OCI-LY1 (cell line): ENCODE results near the gene CRYBG2.
A peak's percentile ranks its signal among the peaks of the same experiment; 100 is the strongest.

ENCODE experiments used
- H2AFZ ChIP-seq: fragments of 200-600 bp; sonication (generic), shearing (Covaris generic); 2 replicates; pipeline ENCODE4 v1.6.0; 2014; ENCODE audit warnings: antibody characterized with exemption, mild to moderate bottlenecking, low read length
- H3F3A ChIP-seq: fragments of 200-600 bp; sonication (generic), shearing (Covaris generic); 2 replicates; pipeline ENCODE4 v1.6.0; 2014; ENCODE audit warnings: mild to moderate bottlenecking, antibody characterized with exemption, low read length, moderate library complexity; ENCODE audit not compliant: insufficient read depth
- H3K27ac ChIP-seq: fragments of 200-600 bp; sonication (generic); 2 replicates; pipeline ENCODE4 v1.5.1; 2014; ENCODE audit warnings: low read length, mixed run types, mild to moderate bottlenecking, low read depth; ENCODE audit not compliant: poor library complexity, severe bottlenecking
- H3K27me3 ChIP-seq: fragments of 200-600 bp; sonication (generic); 2 replicates; pipeline ENCODE4 v1.6.0; 2014; ENCODE audit warnings: antibody characterized with exemption, mild to moderate bottlenecking, low read length, moderate library complexity; ENCODE audit not compliant: insufficient read depth
- H3K36me3 ChIP-seq: fragments of 200-600 bp; sonication (generic); 2 replicates; pipeline ENCODE4 v1.6.1; 2014; ENCODE audit warnings: mild to moderate bottlenecking, antibody characterized with exemption, low read length, moderate library complexity, mixed read lengths; ENCODE audit not compliant: insufficient read depth
- H3K4me1 ChIP-seq: fragments of 200-600 bp; sonication (generic); 2 replicates; pipeline ENCODE4 v1.5.1; 2014; ENCODE audit warnings: mild to moderate bottlenecking, low read length, moderate library complexity; ENCODE audit not compliant: insufficient read depth, severe bottlenecking
- H3K4me2 ChIP-seq: fragments of 200-600 bp; sonication (generic), shearing (Covaris generic); 2 replicates; pipeline ENCODE4 v1.6.1; 2014; ENCODE audit warnings: low read length
- H3K4me3 ChIP-seq: fragments of 200-600 bp; sonication (generic); 2 replicates; pipeline ENCODE4 v1.5.1; 2014; ENCODE audit warnings: low read length, low read depth, mild to moderate bottlenecking, mixed read lengths; ENCODE audit not compliant: poor library complexity, severe bottlenecking
- H3K79me2 ChIP-seq: fragments of 200-600 bp; shearing (Covaris generic); 2 replicates; pipeline ENCODE4 v1.6.1; 2016; ENCODE audit warnings: mixed run types, low read length, mixed read lengths; ENCODE audit not compliant: insufficient read depth
- H3K9ac ChIP-seq: fragments of 200-600 bp; sonication (generic), shearing (Covaris generic); 2 replicates; pipeline ENCODE4 v1.6.1; 2014; ENCODE audit warnings: mild to moderate bottlenecking, low read length, mixed read lengths
- H3K9me2 ChIP-seq: fragments of 200-600 bp; sonication (generic), shearing (Covaris generic); 2 replicates; pipeline ENCODE4 v1.6.1; 2014; ENCODE audit warnings: low read depth, mild to moderate bottlenecking, low read length, mixed read lengths
- H3K9me3 ChIP-seq: fragments of 200-600 bp; shearing (Covaris generic); 2 replicates; pipeline ENCODE4 v1.6.1; 2014; ENCODE audit warnings: low read length, mixed read lengths
- H4K20me1 ChIP-seq: fragments of 200-600 bp; sonication (generic), shearing (Covaris generic); 2 replicates; pipeline ENCODE4 v1.6.0; 2016; ENCODE audit warnings: mild to moderate bottlenecking, low read length; ENCODE audit not compliant: insufficient read depth
- EZH2 ChIP-seq: fragments of 200-600 bp; sonication (generic), shearing (Covaris generic); IDR thresholded peaks from 2 replicates; pipeline ENCODE4 v1.8.0; 2017; ENCODE audit warnings: borderline replicate concordance, mixed run types, mild to moderate bottlenecking, antibody characterized with exemption, low read length, moderate library complexity, mixed read lengths
- TF ChIP-seq, protein P1 (sequence below): fragments of 200-600 bp; sonication (generic), shearing (Covaris generic); IDR thresholded peaks from 2 replicates; pipeline ENCODE4 v1.5.1; 2017; ENCODE audit warnings: mild to moderate bottlenecking, antibody characterized with exemption, low read length, moderate library complexity, mixed read lengths

The CRYBG2 gene

GRCh38 chr1:26317612-26318337 is 36.2 kb downstream of the CRYBG2 start, which contains the start of gene CD52:
CD52 (plus strand) TSS chr1:26317958; CDS start chr1:26318018, 60 bp downstream.
- H3K27ac ChIP-seq = peak within 1 kb of the TSS; percentile 97
- peak within 1 kb of the TSS; percentile 84 for H3K4me3 ChIP-seq
- H3K4me2 ChIP-seq = peak within 1 kb of the TSS; percentile 79
- no peaks in the 10 kb centered on the region for H3K9me2 ChIP-seq
- H3K36me3 ChIP-seq = peaks cover 33% of the 10 kb centered on the region
- TF ChIP-seq, protein P1, sequence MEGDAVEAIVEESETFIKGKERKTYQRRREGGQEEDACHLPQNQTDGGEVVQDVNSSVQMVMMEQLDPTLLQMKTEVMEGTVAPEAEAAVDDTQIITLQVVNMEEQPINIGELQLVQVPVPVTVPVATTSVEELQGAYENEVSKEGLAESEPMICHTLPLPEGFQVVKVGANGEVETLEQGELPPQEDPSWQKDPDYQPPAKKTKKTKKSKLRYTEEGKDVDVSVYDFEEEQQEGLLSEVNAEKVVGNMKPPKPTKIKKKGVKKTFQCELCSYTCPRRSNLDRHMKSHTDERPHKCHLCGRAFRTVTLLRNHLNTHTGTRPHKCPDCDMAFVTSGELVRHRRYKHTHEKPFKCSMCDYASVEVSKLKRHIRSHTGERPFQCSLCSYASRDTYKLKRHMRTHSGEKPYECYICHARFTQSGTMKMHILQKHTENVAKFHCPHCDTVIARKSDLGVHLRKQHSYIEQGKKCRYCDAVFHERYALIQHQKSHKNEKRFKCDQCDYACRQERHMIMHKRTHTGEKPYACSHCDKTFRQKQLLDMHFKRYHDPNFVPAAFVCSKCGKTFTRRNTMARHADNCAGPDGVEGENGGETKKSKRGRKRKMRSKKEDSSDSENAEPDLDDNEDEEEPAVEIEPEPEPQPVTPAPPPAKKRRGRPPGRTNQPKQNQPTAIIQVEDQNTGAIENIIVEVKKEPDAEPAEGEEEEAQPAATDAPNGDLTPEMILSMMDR = no peak
- no peak for TF ChIP-seq EZH2
- no peak within 1 kb of the TSS for H2AFZ ChIP-seq
- H4K20me1 ChIP-seq = no peaks in the 10 kb centered on the region
- H3K79me2 ChIP-seq = peaks cover 16% of the 10 kb centered on the region
- H3F3A ChIP-seq = no peaks in the 10 kb centered on the region; the same call in 1 of the 2 replicates
- H3K9me3 ChIP-seq = no peaks in the 10 kb centered on the region
- peaks cover 72% of the 10 kb centered on the region for H3K4me1 ChIP-seq
- peak within 1 kb of the TSS; percentile 92 for H3K9ac ChIP-seq
- H3K27me3 ChIP-seq = no peaks in the 10 kb centered on the region

DNA sequence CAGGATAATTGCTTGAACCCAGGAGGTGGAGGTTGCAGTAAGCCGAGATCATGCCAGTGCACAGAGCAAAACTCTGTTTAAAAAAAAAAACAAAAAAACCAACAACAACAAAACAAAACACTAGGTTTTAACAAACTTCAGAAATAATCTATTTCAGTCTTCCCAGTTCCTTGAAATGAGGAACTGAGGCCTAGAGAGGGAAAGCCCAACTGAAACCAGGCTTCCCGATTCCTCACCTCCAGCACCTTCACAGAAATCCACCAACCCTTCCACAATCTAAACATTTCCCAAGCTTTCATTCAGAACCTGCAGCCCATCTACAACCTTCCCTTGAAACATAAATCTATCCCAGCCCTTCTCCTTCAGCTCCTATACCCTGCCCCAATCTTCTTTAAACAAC is 36.8 kb downstream of the CRYBG2 start:
- Histone ChIP-seq H4K20me1 (no peaks in the 10 kb centered on the region), H2AFZ (no peak overlapping the region), H3K9me2 (no peaks in the 10 kb centered on the region), H3K27me3 (no peaks in the 10 kb centered on the region), H3K4me1 (peaks cover 70% of the 10 kb centered on the region), H3K9me3 (no peaks in the 10 kb centered on the region), H3F3A (no peaks in the 10 kb centered on the region; the same call in 1 of the 2 replicates), H3K27ac (peak overlapping the region; percentile 97), H3K36me3 (peaks cover 26% of the 10 kb centered on the region), H3K4me3 (peak overlapping the region; percentile 84), H3K9ac (peak overlapping the region; percentile 92), H3K4me2 (peak overlapping the region; percentile 79), H3K79me2 (peaks cover 16% of the 10 kb centered on the region)
- TF ChIP-seq, protein P1 = no peak
- no peak for TF ChIP-seq EZH2

DNA sequence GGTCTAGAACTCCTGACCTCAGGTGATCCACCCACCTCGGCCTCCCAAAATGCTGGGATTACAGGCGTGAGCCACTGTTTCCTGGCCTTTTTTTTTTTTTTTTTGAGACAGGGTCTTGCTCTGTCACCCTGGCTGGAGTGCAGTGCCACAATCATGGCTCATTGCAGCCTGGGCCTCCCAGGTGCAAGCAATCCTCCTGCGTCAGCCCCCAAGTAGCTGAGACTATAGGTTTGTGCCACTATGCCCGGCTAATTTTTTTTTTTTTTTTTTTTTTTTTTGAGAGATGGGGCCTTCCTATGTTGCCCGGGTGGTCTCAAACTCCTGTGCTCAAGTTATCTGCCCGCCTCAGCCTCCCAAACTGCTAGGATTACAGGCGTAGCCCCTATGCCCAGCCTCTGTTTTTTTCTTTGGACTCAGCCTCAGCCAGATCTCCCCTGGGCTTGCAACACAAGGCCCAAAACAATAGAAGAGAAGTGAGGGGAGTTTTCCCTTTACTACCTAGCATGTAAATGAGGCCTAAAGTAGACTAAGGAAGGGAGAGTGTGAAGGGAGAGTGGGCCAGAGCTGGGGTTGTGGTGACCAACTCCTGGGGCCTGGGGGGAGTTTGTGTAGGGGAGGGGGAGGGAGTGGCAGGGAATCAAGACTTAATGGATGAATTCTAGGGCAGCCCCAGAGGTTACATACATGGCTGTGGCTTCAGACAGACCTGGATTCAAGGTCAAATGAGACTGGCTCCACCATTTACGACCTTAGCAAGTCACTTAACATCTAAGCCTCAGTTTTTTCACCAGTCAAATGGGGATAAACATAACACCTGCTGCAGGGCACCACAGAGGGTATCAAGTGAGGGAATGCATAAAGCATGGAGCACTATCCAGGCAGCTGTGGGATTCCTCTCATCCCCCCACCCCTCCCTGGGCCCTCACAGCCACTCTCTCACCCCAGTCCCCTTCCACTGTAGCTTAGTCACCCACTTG is 37.8 kb downstream of the CRYBG2 start:
- H3K79me2 ChIP-seq = peaks cover 16% of the 10 kb centered on the region
- no peaks in the 10 kb centered on the region for H3K27me3 ChIP-seq
- no peak for TF ChIP-seq EZH2
- TF ChIP-seq, protein P1 = no peak
- H3K27ac ChIP-seq = peak overlapping the region; percentile 97
- no peaks in the 10 kb centered on the region for H4K20me1 ChIP-seq
- no peaks in the 10 kb centered on the region; the same call in 1 of the 2 replicates for H3F3A ChIP-seq
- H3K36me3 ChIP-seq = peaks cover 21% of the 10 kb centered on the region; the same call in 1 of the 2 replicates
- no peak overlapping the region for H2AFZ ChIP-seq
- H3K4me2 ChIP-seq = peak overlapping the region; percentile 79
- H3K9ac ChIP-seq = peak overlapping the region; percentile 92
- peaks cover 60% of the 10 kb centered on the region for H3K4me1 ChIP-seq
- H3K9me2 ChIP-seq = no peaks in the 10 kb centered on the region
- peak overlapping the region; percentile 84 for H3K4me3 ChIP-seq
- no peaks in the 10 kb centered on the region for H3K9me3 ChIP-seq
